ENCODE data around the gene TRMT10B.
"Not testable (repeated sequence)": the region's sequence is repeated elsewhere in the genome, so short reads cannot be mapped to it uniquely, and the experiment has no call there.

The TRMT10B gene

DNA sequence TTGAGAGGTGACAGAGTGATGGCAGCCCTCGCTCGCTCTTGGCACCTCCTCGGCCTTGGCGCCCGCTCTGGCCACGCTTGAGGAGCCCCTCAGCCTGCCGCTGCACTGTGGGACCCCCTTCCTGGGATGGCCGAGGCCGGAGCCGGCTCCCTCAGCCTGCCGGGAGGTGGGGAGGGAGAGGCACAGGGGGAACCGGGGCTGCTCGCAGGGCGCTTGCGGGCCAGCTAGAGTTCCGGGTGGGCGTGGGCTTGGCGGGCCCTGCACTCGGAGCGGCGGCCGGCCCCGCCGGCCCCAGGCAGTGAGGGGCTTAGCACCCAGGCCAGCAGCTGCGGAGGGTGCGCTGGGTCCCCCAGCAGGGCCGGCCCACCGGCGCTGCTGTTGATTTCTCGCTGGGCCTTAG, 1.9 kb upstream of the TRMT10B start:
- DNase-seq (ENCODE audit: low read depth), result not testable (repeated sequence)

DNA sequence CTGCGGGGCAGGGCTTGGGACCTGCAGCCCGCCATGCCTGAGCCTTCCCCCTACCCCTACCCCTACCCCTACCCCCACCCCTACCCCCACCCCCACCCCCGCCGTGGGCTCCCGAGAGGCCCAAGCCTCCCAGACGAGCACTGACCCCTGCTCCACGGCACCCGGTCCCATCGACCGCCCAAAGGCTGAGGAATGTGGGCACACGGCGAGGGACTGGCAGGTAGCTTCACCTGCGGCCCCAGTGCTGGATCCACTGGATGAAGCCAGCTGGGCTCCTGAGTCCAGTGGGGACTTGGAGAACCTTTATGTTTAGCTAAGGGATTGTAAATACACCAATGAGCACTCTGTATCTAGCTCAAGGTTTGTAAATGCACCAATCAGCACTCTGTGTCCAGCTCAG, 1.5 kb upstream of the TRMT10B start:
- not testable (repeated sequence) for DNase-seq (ENCODE audit: low read depth)

DNA sequence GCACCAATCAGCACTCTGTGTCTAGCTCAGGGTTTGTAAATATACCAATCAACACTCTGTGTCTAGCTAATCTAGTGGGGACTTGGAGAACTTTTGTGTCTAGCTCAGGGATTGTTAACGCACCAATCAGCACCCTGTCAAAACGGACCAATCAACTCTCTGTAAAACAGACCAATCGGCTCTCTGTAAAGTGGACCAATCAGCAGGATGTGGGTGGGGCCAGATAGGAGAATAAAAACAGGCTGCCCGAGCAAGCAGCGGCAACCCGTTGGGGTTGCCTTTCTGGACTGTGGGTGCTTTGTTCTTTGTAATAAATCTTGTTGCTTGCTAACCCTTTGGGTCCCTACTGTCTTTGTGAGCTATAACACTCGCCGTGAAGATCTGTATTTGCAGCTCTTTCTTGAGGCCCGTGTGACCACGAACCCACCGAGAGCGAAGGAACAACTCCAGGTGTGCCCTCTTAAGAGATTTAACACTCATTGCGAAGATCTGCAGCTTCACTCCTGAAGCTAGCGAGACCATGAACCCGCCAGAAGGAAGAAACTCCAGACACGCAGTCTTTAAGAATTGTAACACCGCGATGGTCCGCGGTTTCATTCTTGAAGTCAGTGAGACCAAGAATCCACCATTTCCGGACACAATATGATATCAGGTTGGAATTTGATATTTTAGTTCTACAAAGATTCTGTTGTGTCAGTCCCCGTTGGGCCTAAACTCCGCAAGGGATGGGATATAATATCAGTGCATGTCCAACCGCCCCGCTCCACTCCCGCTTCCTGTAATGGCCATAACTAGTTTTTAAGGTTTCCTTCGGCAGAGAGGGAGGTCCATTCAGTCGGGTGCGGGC, 740 bp upstream of the TRMT10B start:
- no peak for DNase-seq (ENCODE audit: low read depth)

DNA sequence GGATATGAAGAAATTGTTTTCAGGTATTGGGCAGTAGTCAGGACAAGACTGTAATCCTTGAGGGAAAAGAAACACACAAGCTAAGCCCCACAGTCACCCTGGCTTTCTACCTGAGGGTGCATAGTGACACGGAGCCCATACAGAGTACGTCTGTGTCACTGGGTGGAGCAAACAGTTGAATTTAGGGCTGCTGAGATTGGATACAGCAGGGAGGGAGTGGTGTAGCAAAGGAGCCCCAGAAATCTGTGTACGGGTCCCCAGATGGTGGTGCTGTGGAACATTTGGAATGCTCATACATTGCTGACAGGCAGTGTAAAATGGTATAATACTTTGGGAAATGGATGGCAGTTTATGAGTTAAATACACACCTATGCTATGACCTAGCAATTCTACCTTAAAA, 5.1 kb downstream of the TRMT10B start:
- no peak for DNase-seq (ENCODE audit: low read depth)

DNA sequence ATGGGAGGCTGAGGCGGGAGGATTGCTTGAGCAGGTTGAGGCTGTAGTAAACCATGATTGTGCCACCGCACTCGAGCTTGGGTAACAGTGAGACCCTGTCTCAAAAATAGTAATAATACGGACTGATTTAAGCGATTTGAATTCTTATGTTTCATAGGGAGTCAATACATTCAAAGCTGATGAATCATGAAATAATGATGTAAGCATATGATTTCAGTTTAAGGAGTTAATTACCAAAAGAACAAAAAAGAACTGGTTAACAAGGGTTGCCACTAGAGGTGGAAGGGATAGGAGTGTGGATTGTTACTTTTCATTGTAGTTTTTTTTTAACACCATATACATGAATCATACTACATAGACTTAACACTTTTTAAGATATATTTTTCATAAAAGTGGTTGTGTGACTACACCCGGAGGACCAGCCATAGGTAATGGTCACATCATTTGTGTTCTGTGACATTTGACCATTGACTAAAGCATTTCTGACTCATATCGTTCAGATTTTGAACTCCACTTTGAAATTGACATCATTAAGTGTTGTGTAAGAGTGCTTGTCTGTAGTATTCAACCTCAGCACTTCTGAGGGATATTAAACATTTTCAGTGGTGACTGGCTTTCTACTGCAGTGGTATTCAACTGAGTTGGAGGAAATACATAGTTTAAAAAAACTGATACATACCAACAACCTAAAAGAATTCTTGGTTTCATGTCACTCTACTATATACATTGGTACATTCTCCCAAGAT, 7.0 kb downstream of the TRMT10B start:
- no peak for DNase-seq (ENCODE audit: low read depth)

DNA sequence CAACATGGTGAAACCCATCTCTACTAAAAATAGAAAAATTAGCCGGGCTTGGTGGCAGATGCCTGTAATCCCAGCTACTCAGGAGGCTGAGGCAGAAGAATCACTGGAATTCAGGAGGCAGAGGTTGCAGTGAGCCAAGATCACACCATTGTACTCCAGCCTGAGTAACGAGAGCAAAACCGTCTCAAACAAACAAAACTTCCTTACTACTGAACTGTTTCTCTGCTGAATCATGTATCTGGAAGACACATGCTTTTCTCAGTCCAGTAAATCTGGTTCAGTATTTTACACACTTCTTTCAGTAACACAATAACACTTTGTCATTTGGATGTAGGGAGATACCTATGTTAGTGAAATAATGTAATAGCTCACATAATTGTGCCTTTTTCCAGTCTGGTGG, 7.9 kb downstream of the TRMT10B start:
- no peak for DNase-seq (ENCODE audit: low read depth)

DNA sequence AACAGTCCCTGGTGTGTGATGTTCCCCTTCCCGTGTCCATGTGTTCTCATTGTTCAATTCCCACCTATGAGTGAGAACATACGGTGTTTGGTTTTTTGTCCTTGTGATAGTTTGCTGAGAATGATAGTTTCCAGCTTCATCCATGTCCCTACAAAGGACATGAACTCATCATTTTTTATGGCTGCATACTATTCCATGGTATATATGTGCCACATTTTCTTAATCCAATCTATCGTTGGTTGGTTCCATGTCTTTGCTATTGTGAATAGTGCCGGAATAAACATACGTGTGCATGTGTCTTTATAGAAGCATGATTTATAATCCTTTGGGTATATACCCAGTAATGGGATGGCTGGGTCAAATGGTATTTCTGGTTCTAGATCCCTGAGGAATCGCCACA, 11.7 kb downstream of the TRMT10B start:
- DNase-seq (ENCODE audit: low read depth), result not testable (repeated sequence)

DNA sequence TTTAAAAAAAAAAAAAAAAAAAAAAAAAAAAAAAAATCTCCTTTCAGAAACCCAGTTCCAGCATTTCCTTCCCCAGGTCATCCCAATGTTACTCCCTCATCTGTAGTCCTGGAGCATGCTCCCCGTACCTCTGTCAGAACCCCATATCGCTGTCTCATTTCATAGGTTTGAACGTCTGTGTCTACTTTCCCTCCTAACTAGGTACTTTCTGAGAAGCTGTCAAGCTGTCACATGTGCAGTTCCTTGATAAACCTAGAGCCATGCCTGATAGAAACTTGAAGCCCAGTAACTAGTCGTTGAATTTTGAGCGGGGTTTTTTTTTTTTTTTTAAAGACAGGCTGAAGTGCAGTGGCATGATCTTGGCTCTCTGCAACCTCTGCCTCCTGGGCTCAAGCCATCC, 15.7 kb downstream of the TRMT10B start:
- no peak for DNase-seq (ENCODE audit: low read depth)

DNA sequence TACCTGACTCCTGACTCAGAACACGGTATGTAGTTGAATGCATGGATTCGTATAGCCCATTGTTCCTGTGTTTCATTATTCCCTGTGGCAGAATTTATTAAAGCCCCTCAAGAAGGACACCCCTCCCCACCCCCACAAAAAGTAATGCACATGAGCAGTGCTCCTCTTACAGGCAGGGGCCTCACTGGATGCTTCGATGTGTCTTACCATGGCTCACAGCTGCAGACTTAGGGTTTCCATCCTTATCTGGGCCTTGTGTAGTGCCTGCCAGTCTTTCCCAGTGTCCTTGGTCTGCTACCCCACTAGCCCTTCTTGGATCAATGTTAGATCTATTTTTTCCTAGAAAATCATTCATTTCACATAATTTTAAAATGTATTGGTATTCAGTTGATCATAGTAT, 16.4 kb downstream of the TRMT10B start:
- no peak for DNase-seq (ENCODE audit: low read depth)

DNA sequence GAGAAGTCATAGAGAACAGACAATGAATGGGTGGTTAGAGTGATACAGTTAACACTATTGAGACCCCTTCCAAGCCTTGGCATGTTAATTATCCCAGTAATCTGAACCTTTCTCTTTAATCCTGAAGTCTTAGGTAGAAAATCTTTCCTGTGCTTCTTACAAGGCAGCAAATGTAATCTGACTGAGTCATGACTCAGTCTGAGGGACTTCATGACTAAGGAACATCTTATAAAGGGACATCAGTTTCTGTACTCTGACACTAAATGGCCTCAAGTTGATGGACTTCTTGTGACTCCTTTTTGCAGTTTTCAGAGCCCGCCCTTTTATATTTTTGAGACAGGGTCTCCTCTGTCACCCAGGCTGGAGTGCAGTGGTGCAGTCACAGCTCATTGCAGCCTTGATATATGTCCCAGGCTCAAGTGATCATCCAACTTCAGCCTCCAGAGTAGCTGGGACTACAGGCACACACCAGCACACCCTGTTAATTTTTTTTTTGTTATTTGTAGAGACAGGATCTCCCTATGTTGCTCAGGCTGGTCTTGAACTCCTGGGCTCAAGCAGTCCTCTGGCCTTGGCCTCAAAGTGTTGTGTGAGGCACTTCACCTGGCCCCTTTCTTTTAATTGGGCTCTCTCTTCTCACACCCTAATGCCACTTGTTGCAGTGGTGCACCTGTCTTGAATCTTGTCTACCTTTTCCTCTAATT, 21.8 kb downstream of the TRMT10B start:
- DNase-seq (ENCODE audit: low read depth), result no peak

DNA sequence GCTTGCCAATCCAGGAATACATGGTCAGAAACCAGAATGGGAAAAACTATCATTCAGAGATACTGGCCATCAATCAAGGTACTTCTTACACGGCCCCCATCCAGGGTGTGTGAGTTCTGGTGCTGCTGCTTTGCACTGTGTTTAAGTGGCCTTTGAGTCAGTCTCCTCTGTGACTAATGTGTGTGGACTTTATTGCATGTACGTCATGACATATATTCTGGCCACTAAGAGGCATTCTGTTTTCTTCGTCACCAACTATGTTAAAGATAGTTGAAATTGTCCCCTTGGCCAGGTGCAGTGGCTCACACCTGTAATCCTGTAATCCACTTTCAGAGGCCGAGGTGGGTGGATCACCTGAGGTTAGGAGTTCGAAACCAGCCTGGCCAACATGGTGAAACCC, 22.7 kb downstream of the TRMT10B start:
- no peak for DNase-seq (ENCODE audit: low read depth)

DNA sequence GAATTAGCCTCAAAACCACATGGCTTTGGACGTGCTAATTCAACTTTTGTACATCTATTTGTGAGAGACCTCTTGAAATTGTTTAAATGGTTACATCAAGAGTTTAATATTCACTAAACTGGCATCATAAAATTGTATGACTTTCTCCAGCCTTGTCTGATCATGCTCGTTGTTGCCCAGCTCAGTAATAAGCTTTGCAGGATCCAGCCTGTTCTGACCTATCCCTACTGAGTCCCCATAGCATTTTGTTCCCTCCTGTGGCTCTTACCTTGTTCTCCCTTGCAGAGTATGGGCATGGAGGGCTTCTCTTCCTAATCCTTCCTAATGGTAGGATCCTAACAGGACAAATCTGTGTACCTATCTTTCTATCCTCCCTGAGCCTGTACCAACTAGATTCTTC, 24.9 kb downstream of the TRMT10B start:
- DNase-seq (ENCODE audit: low read depth), result no peak

DNA sequence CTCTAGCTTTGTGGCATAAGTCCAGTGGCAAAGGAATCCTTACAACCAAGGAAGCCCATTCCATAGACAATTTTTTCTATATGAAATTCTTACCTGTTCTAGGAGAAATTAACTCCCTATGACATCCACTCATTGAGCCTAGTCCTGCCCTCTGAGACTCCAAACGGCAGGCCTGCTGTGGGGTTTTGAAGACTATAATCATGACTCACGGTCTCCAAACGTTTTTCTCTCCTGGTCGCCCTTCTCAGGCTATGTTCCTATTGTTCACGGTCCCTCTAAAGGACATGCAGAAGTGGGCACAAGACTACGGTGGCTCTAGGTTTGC, 30.6 kb downstream of the TRMT10B start:
- no peak for DNase-seq (ENCODE audit: low read depth)

DNA sequence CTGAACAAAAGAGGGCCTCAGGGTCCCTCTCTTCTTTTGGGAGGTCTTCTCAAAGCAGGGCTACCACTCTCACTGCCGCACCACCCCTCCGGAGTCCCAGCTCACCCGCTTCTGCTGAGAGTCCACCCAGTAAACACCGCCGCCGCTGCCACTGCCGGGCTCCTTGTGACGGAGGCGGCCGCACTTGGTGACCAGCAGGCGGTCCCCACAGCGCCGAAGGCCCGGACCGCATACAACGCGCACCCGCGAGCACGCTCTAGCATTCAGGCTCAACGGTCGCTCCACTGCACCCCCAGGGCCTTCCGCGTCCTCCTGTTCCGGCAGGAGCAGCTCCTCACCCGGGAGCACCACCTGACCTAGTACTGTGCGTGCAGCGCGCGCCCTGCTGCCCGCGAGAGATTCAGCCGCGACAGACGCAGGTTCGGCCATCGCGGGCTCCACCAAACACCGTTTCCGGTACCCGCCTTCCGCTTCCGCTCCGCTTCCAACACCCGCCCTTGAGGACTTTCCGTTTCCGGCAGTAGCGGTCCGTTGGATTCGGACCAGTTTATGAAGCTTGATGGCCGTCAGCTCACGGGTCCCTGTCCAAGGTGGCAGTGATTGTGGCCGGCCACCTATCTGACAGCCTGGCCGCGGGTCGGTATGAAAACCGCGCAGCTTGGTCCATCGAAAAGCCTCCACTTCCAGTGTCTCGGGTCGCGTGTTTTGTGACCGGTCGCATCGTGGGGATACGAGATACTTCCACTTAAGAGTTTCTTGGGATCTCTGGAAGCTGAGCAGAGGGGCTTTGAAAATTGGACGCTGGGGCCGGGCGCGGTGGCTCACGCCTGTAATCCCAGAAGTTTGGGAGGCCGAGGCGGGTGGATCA, 31.2 kb downstream of the TRMT10B start, which contains the start of gene EXOSC3:
TSS of gene EXOSC3 (minus strand) at position 449 of the 868 bp plus-strand sequence. CDS start at position 429, 20 bp downstream.
- DNase-seq (ENCODE audit: low read depth), result peak; percentile 75

DNA sequence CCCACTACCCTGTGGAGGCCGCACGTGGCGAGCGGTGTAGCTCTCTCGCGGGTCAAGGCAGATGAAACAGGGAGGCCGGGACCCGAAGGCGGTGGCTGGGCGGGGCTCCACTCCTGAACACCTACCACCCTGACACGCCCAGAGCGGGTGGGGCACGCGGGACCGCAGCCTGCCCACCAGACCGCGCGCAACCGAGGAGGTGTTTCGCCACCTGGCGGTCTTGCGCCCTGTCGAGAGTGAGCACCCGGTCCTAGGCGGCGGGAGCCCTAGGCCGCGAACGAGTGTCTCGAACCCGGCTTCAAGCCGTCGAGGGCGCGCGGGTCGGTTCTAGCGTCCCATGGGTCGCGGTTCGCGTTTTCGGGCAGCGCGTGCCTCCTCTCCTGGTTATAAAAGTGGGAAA, 33.5 kb downstream of the TRMT10B start:
- no peak for DNase-seq (ENCODE audit: low read depth)

DNA sequence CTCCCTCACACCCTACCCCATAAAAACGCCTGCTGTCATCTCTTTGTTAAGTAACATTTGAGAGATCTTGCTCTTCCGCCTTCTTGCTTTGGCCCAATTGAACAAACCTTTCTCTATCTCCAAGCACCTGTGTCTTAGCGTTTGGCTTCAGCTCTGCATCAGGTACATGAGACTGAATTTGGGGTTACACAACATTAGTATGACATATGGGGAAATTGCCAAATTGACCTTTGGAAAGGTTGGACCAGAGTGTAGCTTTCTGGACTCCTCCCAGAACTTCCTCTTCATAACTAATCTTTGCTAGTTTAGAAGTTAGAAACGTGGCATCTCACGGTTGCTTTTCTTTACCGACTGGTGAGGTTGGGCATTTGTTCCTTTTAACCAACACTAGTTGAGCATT, 34.7 kb downstream of the TRMT10B start:
- DNase-seq (ENCODE audit: low read depth), result no peak

DNA sequence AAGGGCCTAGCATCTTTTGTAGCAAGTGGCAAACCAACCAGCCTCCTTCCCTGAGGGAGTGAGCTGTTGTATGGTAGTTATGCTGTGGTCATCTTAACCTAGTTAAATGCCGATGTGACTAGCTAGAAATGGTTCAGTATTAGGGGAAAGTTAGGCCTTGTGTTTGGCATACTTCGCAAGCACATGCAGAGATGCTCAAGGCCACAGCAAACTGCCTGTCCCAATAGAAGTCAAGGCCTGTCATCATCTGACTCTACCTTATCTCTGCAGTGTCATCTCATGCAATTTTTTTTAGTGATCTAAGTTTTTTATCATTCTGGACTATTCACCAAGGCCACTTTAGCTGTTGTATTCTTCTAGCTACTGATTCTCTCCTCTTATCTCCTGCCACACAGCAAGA, 36.5 kb downstream of the TRMT10B start:
- DNase-seq (ENCODE audit: low read depth), result no peak

DNA sequence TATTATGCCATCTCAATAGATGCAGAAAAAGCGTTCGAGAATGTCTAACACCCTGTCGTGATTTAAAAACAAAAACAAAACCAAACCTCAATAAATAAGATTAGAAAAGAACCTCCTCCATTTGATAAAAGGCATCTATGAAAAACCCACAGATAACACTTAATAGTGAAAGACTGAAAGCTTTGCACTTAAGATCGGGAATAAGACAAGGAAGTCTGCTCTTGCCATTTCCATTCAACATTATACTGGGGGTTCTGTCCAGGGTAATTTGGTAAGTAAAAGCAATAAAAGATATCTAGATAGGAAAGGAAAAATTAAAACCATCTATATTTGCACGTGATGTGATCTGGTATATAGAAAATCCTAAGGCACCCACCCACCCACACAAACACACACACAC, 38.5 kb downstream of the TRMT10B start:
- DNase-seq (ENCODE audit: low read depth), result no peak

DNA sequence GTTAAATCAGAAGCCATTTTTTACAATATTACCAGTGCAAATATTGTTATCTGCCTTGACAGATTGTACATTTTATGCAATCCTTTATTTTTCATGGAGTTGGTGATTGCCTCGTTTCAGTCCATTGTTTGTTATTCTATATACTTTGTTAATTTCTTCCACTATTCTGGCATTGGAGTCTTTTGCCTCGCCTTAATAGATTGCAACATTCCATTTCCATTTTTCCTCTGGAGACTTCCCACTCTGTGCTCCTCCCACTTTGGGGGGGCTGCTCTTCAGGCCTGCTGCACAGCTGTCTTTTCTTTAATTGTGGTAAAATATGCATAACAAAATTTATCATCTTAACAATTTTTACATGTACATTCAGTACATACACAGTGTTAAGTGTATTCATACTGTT, 42.6 kb downstream of the TRMT10B start:
- DNase-seq (ENCODE audit: low read depth), result no peak

DNA sequence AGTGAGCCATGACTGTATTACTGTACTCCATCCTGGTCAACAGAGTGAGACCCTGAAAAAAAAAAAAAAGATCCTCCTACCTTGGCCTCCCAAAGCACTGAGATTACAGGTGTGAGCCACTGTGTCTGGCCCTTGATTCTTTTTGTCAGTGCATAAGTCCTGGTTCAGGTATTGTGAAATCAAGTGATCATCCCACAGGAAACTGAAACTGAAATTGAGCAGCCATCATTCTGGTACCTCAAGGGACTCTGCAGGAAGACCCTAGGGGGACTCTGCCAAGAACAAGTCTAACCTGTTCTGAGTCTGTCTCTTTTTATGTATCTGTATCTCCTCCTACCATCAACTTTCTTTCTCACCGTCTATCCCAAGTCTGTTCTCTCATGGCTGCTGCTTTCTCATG, 45.1 kb downstream of the TRMT10B start:
- DNase-seq (ENCODE audit: low read depth), result no peak

DNA sequence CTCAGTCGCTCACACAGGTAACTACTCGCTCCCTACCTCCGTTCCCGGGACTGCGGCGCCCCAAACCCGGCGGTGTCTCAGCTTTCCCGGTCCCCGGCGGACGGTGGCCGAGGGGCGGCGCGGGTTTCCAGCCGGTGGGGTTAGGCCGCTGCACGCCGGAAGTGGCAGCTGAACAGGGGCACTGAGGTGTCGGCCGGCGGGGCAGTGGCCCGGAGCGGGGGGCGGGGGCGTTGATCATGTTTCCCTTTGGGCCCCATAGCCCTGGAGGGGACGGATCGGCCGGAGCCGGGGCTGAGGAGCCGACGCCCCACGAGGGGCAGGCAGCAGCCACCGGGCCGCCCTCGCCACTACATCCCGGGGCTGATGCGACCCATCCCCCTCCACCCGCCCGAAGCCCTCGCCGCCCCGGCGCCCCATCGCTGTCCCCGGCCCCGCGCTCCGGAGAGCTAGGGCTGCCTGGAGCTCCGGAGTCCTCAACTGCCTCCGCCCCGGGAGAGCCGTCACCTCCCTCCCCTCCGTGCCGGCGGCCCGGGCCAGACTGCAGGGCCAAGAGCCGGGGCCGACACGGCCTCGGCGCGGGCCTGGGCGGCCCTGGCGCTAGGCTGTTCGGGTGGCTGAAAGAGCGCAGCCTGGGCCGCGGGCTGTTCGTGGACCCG, 47.2 kb downstream of the TRMT10B start, which contains the start of gene DCAF10:
TSS of gene DCAF10 (plus strand) at position 167 of the 656 bp plus-strand sequence. CDS start at position 237, 70 bp downstream.
- peak; percentile 80 for DNase-seq (ENCODE audit: low read depth)
